ENCODE results near the gene EDC4. TPM values are rescaled to one million over a fixed set of nuclear protein-coding genes. Genes with fewer than 3 reads are reported as not detected.

The EDC4 gene
- total RNA-seq, 2 experiments from 2014 or later = 72.2 to 78.7 TPM

- CTCF ChIA-PET = interaction anchor here (0.6 to 1.2 kb wide), 3 partner anchors 14 to 54 kb away, joined by 3 to 5 read pairs (median 3); no protein-coding TSS in a partner anchor
- Mint-ChIP-seq H3K36me3 (ENCODE audit: low read depth) (peaks cover 13% of the 10 kb centered on the region), H3K4me1 (ENCODE audit: low read depth) (peaks cover 14% of the 10 kb centered on the region), H3K4me3 (no peak overlapping the region), H3K27ac (peak overlapping the region; percentile 18), H3K27me3 (ENCODE audit: low read depth) (no peaks in the 10 kb centered on the region), H3K9me3 (no peaks in the 10 kb centered on the region)
- intact Hi-C loops (cut with micrococcal nuclease) = no loop called here
- no peak for DNase-seq
These were observed 3.2 kb upstream of the EDC4 start for GRCh38 chr16:67869653-67870052.

DNA sequence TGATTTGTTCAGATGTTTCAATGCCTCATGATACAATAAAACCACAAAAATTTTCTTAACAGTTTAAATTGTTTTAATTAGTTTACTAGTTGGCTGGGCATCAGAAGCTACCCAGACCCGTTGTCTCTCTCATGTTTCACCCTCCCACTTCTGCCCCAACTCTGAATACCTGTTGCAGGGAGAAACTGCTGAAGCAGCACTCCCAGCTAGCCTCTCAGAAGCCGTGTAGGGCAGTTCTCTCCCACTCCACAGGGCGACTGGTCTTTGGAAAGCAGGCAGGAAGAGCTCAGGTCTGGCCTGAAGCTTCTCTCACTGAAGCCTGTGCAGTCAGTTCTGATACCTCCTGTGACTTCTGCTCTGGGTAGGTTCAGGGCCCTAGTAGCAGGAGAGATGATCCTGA is 1.6 kb upstream of the EDC4 start:
- Mint-ChIP-seq H3K27ac (peak overlapping the region; percentile 74), H3K4me1 (ENCODE audit: low read depth) (peaks cover 27% of the 10 kb centered on the region), H3K27me3 (ENCODE audit: low read depth) (no peaks in the 10 kb centered on the region), H3K9me3 (no peaks in the 10 kb centered on the region), H3K4me3 (no peak overlapping the region), H3K36me3 (ENCODE audit: low read depth) (peaks cover 8% of the 10 kb centered on the region)
- intact Hi-C loops (cut with micrococcal nuclease) = no loop called here
- CTCF ChIA-PET = interaction anchor here (0.8 to 1.6 kb wide), 5 partner anchors 8 to 70 kb away, joined by 4 to 8 read pairs (median 5); partner anchors contain the start of gene NRN1L
- DNase-seq = no peak

DNA sequence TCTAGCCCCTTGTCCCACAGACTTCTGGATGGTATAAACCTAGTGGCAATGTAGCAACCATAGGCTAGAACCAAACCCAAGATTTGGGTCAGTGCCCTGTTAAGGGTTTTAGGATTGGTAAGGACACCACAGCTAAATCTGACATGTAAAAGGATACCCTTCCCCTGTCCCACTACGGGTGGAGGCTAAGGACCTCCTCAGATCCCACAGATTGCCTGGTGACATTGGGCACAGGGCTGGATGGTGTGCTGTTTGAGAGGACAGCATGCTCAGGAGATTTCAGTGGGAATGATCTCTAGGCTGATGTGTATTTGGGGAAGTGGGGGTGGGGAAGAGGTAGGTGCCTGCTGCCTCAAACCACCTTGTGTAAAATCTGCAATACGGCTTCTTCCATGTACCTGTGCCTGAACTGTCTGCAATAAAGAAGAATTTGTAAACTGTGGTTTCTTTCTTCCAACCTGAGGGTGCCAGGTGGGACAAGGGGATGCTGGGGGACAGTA is 671 bp upstream of the EDC4 start:
- H3K27me3 Mint-ChIP-seq (ENCODE audit: low read depth) = no peaks in the 10 kb centered on the region
- intact Hi-C loops (cut with micrococcal nuclease) = loop anchor here (1.0 kb wide), 1 partner anchor 26 kb away; the partner anchor contains the start of gene NUTF2
- H3K4me1 Mint-ChIP-seq (ENCODE audit: low read depth) = peaks cover 27% of the 10 kb centered on the region
- H3K4me3 Mint-ChIP-seq = peak overlapping the region; percentile 92
- peaks cover 3% of the 10 kb centered on the region for H3K36me3 Mint-ChIP-seq (ENCODE audit: low read depth)
- CTCF ChIA-PET = interaction anchor here (0.8 to 1.6 kb wide), 5 partner anchors 9 to 69 kb away, joined by 4 to 8 read pairs (median 5); partner anchors contain the start of gene NRN1L
- H3K9me3 Mint-ChIP-seq = no peaks in the 10 kb centered on the region
- peak overlapping the region; percentile 81 for H3K27ac Mint-ChIP-seq
- no peak for DNase-seq

DNA sequence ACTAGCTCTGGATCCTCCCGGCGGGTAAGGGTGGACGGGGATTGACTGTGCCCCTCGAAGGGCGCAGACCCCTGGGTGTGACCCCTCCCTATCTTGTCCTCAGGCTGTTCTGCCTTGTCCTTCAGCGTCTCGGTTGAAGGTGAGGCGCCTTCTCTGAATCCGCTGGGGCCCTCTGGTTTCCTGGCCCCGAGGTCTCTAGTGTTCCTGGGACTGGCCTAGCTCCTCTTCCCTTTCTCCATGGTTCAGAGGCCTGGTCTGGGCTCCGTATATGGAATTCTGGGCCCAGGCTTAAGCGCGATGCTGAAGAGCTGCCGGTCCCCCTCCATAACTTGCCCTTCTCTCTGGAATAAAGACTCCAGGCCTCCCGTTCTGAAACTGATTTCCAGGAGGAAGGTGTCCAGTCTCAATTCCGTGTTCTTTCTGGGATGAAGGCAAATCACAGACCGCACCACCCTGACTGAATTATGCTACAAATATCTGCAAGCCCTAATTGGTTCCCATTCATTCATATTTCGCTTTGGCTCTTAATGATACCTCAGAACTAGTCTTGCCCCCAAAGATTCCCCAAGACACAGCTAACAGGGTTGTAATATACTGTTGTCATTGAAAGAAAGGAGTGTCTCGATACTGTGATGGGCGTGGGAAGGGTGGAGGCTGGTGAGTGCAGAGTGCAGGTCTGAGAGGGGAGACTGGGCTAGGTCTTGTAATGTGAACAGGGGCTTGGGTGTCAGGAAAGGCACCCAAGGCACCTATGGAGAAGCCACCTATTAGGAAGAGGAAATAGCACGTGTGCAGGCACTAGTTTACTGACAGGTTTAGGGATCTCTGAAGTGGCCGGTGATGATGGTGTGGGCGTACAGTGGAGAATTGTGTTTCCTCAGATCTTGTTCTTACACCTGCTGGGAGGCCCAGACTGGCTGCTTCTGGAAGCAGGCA is 851 bp downstream of the EDC4 start:
- intact Hi-C loops (cut with micrococcal nuclease) = loop anchor here (2.0 kb wide), 1 partner anchor 55 kb away; no protein-coding TSS in a partner anchor
- CTCF ChIA-PET = interaction anchor here (0.6 to 1.8 kb wide), 10 partner anchors 8 to 397 kb away, joined by 3 to 12 read pairs (median 4); partner anchors contain the start of genes NRN1L and PSMB10
- Mint-ChIP-seq H3K4me1 (ENCODE audit: low read depth) (peaks cover 27% of the 10 kb centered on the region), H3K4me3 (peak overlapping the region; percentile 92), H3K36me3 (ENCODE audit: low read depth) (peaks cover 4% of the 10 kb centered on the region), H3K9me3 (no peaks in the 10 kb centered on the region), H3K27me3 (ENCODE audit: low read depth) (no peaks in the 10 kb centered on the region), H3K27ac (peak overlapping the region; percentile 87)
- peak; percentile 42 for DNase-seq

- Mint-ChIP-seq H3K9me3 (no peaks in the 10 kb centered on the region), H3K27ac (no peak overlapping the region), H3K4me3 (peak overlapping the region; percentile 92), H3K36me3 (ENCODE audit: low read depth) (peaks cover 5% of the 10 kb centered on the region), H3K4me1 (ENCODE audit: low read depth) (peaks cover 27% of the 10 kb centered on the region), H3K27me3 (ENCODE audit: low read depth) (no peaks in the 10 kb centered on the region)
- intact Hi-C loops (cut with micrococcal nuclease) = loop anchor here (2.0 kb wide), 1 partner anchor 54 kb away; no protein-coding TSS in a partner anchor
- CTCF ChIA-PET = interaction anchor here (0.6 to 1.8 kb wide), 9 partner anchors 10 to 396 kb away, joined by 3 to 12 read pairs (median 5); partner anchors contain the start of gene NRN1L
- no peak for DNase-seq
These were observed 1.5 kb downstream of the EDC4 start for GRCh38 chr16:67874372-67874771.

DNA sequence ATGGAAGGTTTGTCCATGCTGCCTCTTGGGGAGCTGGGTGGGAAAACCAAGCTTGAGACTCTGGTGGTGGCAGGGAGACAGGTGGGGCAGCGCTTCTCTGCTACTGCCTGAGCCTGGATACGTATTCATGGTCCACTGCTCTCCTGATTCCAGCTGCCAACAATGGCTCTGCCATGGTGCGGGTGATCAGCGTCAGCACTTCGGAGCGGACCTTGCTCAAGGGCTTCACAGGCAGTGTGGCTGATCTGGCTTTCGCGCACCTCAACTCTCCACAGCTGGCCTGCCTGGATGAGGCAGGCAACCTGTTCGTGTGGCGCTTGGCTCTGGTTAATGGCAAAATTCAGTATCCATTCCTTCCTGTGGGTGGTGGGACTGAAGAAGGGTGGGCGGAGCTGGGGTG is 4.2 kb downstream of the EDC4 start:
- intact Hi-C loops (cut with micrococcal nuclease) = no loop called here
- H3K4me3 Mint-ChIP-seq = no peak overlapping the region
- no peak for DNase-seq
- CTCF ChIA-PET = no interaction called here
- no peaks in the 10 kb centered on the region for H3K27me3 Mint-ChIP-seq (ENCODE audit: low read depth)
- peaks cover 27% of the 10 kb centered on the region for H3K4me1 Mint-ChIP-seq (ENCODE audit: low read depth)
- no peak overlapping the region for H3K27ac Mint-ChIP-seq
- peaks cover 10% of the 10 kb centered on the region for H3K36me3 Mint-ChIP-seq (ENCODE audit: low read depth)
- H3K9me3 Mint-ChIP-seq = no peaks in the 10 kb centered on the region

DNA sequence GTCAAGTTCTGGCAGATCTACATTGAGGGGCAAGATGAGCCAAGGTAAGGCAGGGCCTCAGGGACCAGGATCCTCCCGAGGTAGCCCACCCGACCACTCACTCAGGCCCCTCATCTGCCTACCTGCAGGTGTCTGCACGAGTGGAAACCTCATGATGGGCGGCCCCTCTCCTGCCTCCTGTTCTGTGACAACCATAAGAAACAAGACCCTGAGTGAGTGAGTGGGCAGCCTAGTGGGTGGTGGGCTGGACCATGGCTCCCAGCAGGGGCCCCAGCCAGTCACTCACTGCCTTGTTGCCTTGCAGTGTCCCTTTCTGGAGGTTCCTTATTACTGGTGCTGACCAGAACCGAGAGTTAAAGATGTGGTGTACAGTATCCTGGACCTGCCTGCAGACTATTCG is 5.4 kb downstream of the EDC4 start:
- intact Hi-C loops (cut with micrococcal nuclease) = no loop called here
- Mint-ChIP-seq H3K9me3 (no peaks in the 10 kb centered on the region), H3K27me3 (ENCODE audit: low read depth) (no peaks in the 10 kb centered on the region), H3K36me3 (ENCODE audit: low read depth) (peaks cover 12% of the 10 kb centered on the region), H3K4me1 (ENCODE audit: low read depth) (peaks cover 23% of the 10 kb centered on the region), H3K4me3 (no peak overlapping the region), H3K27ac (no peak overlapping the region)
- CTCF ChIA-PET = interaction anchor here (1.0 kb wide), 1 partner anchor 166 kb away, joined by 3 read pairs; no protein-coding TSS in a partner anchor
- no peak for DNase-seq

DNA sequence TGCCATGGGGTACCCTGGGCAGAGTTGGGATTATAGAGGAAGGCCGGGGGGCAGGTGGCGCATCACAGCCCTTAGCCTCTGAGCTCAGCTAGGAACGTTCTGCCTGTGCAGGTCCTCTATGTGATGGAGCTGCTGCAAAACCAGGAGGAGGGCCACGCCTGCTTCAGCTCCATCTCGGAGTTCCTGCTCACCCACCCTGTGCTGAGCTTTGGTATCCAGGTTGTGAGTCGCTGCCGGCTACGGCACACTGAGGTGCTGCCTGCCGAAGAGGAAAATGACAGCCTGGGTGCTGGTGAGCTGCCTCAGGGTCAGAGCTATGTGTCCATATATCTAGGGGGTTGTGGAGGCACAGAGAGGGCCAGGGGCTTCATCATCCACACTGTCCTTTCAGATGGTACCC is 6.0 kb downstream of the EDC4 start:
- no peak overlapping the region for H3K27ac Mint-ChIP-seq
- intact Hi-C loops (cut with micrococcal nuclease) = no loop called here
- H3K4me1 Mint-ChIP-seq (ENCODE audit: low read depth) = peaks cover 21% of the 10 kb centered on the region
- no peak overlapping the region for H3K4me3 Mint-ChIP-seq
- peaks cover 18% of the 10 kb centered on the region for H3K36me3 Mint-ChIP-seq (ENCODE audit: low read depth)
- H3K27me3 Mint-ChIP-seq (ENCODE audit: low read depth) = no peaks in the 10 kb centered on the region
- CTCF ChIA-PET = interaction anchor here (1.0 kb wide), 1 partner anchor 165 kb away, joined by 3 read pairs; no protein-coding TSS in a partner anchor
- no peaks in the 10 kb centered on the region for H3K9me3 Mint-ChIP-seq
- no peak for DNase-seq

DNA sequence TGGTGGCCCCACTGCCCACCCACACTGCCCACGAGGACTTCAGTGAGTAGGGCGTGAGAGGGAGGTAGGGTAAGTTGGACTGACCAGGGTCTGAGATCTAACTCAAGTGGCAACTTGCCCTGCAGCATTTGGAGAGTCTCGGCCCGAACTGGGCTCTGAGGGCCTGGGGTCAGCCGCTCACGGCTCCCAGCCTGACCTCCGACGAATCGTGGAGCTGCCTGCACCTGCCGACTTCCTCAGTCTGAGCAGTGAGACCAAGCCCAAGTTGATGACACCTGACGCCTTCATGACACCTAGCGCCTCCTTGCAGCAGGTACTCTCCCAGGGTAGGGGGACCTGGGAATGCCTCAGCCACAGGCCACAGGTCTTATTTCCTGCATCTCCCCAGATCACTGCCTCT is 6.6 kb downstream of the EDC4 start:
- H3K27ac Mint-ChIP-seq = no peak overlapping the region
- H3K36me3 Mint-ChIP-seq (ENCODE audit: low read depth) = peaks cover 20% of the 10 kb centered on the region
- DNase-seq = no peak
- intact Hi-C loops (cut with micrococcal nuclease) = no loop called here
- H3K4me1 Mint-ChIP-seq (ENCODE audit: low read depth) = peaks cover 15% of the 10 kb centered on the region
- CTCF ChIA-PET = interaction anchor here (1.1 kb wide), 1 partner anchor 63 kb away, joined by 3 read pairs; no protein-coding TSS in a partner anchor
- no peaks in the 10 kb centered on the region for H3K9me3 Mint-ChIP-seq
- no peak overlapping the region for H3K4me3 Mint-ChIP-seq
- H3K27me3 Mint-ChIP-seq (ENCODE audit: low read depth) = no peaks in the 10 kb centered on the region

GRCh38 chr16:67879936-67880335 is 7.1 kb downstream of the EDC4 start:
- Mint-ChIP-seq H3K9me3 (no peaks in the 10 kb centered on the region), H3K4me1 (ENCODE audit: low read depth) (peaks cover 12% of the 10 kb centered on the region), H3K27me3 (ENCODE audit: low read depth) (no peaks in the 10 kb centered on the region), H3K27ac (no peak overlapping the region), H3K36me3 (ENCODE audit: low read depth) (peaks cover 21% of the 10 kb centered on the region), H3K4me3 (no peak overlapping the region)
- no peak for DNase-seq
- CTCF ChIA-PET = interaction anchor here (1.1 kb wide), 1 partner anchor 63 kb away, joined by 3 read pairs; no protein-coding TSS in a partner anchor
- intact Hi-C loops (cut with micrococcal nuclease) = no loop called here

DNA sequence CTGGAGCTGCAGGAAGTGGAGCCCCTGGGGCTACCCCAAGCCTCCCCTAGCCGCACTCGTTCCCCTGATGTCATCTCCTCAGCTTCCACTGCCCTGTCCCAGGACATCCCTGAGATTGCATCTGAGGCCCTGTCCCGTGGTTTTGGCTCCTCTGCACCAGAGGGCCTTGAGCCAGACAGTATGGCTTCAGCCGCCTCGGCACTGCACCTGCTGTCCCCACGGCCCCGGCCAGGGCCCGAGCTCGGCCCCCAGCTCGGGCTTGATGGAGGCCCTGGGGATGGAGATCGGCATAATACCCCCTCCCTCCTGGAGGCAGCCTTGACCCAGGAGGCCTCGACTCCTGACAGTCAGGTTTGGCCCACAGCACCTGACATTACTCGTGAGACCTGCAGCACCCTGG is 7.7 kb downstream of the EDC4 start:
- Mint-ChIP-seq H3K27me3 (ENCODE audit: low read depth) (no peaks in the 10 kb centered on the region), H3K36me3 (ENCODE audit: low read depth) (peaks cover 21% of the 10 kb centered on the region), H3K9me3 (no peaks in the 10 kb centered on the region), H3K4me1 (ENCODE audit: low read depth) (peaks cover 5% of the 10 kb centered on the region), H3K4me3 (no peak overlapping the region), H3K27ac (no peak overlapping the region)
- intact Hi-C loops (cut with micrococcal nuclease) = no loop called here
- no peak for DNase-seq
- CTCF ChIA-PET = no interaction called here

- Mint-ChIP-seq H3K4me3 (no peak overlapping the region), H3K36me3 (ENCODE audit: low read depth) (peaks cover 21% of the 10 kb centered on the region), H3K4me1 (ENCODE audit: low read depth) (no peaks in the 10 kb centered on the region), H3K27me3 (ENCODE audit: low read depth) (no peaks in the 10 kb centered on the region), H3K9me3 (no peaks in the 10 kb centered on the region), H3K27ac (no peak overlapping the region)
- CTCF ChIA-PET = interaction anchor here (1.0 to 3.4 kb wide), 6 partner anchors 8 to 160 kb away, joined by 3 to 25 read pairs (median 5); partner anchors contain the start of genes CTRL and EDC4
- intact Hi-C loops (cut with micrococcal nuclease) = loop anchor here (2.0 kb wide), 2 partner anchors 37 to 183 kb away; no protein-coding TSS in a partner anchor
- DNase-seq = no peak
These were observed 8.8 kb downstream of the EDC4 start for GRCh38 chr16:67881621-67882161.
